ENCODE results near the gene CYLD. TPM values are rescaled to one million over a fixed set of nuclear protein-coding genes. Genes with fewer than 3 reads are reported as not detected.
A peak's percentile ranks its signal among the peaks of the same experiment; 100 is the strongest.

CYLD gene
- total RNA-seq, 1 donor from 2014 or later, result 33.2 TPM

- Histone ChIP-seq H3K9me3 (no peaks in the 10 kb centered on the region), H3K4me1 (peaks cover 0 to 4% of the 10 kb centered on the region in 2 donors), H3K27me3 (no peaks in the 10 kb centered on the region), H3K27ac (no peak overlapping the region), H3K4me3 (no peak overlapping the region), H3K36me3 (peaks cover 10 to 11% of the 10 kb centered on the region in 2 donors)
- intact Hi-C loops (cut with DNase I), result loop anchor here (10.0 kb wide), 2 partner anchors 427 to 947 kb away; partner anchors contain the start of gene ZNF423
- DNase-seq (ENCODE audit: low spot score in 2 of 2), result no peak
- TF ChIP-seq CTCF (IDR thresholded peaks at IDR 0.05), result no peak
Observed at GRCh38 chr16:50802000-50802399, 60.1 kb downstream of the CYLD start.

DNA sequence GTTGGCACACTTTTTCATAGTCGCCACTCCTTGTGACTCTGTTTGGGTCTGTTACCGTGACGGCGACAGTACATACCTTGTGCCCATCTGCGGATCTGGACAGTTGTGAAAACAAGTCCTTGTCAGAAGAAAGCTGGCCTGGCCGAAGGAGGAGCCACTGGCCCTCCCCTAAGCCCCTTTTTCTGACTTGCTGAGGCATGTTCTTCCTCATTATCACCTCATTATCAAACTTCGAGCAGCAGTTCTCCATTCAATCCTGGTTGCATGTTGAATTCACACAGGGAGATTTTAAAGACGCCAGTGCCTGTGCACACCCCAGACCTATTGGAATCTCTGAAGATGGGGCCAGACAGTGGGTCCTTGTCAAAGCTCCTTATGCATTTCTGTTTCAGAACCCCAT, 61.1 kb downstream of the CYLD start:
- no peak for DNase-seq (ENCODE audit: low spot score in 2 of 2)
- no peak for TF ChIP-seq CTCF (IDR thresholded peaks at IDR 0.05)
- Histone ChIP-seq H3K9me3 (no peaks in the 10 kb centered on the region), H3K4me1 (peaks cover 0 to 4% of the 10 kb centered on the region in 2 donors), H3K4me3 (no peak overlapping the region), H3K36me3 (peaks cover 6 to 10% of the 10 kb centered on the region in 2 donors), H3K27me3 (no peaks in the 10 kb centered on the region), H3K27ac (no peak overlapping the region)
- intact Hi-C loops (cut with DNase I), result loop anchor here (10.0 kb wide), 2 partner anchors 428 to 948 kb away; partner anchors contain the start of gene ZNF423

DNA sequence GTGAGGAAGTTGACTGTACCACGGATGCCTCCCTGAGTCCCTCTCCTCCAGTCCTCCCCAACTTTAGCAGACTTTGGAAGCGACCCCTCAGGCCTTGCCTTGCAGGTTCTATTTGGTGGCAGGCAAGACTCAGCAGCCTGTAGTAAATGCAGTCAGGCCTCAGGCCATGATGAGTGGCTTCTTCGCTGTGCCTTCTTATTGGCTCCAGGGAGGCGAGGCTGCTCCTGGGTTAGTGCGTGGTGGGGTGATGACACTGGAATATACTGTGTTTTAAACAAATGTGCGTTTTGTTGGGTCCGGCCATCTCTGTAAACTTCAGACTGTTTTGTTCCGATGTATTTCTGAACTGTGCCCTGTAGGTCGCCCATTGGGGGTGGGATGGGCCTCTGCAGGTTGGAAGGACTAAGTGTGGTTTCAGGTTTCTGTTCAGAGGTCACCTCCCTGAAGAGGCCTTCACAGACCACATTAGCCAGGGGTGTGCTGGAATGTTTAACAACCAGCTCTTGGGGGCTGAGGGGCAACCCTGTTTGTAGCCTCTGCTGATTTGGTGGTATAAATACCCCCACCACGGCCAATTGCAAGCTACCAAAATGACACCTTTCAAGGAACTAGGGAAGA, 62.5 kb downstream of the CYLD start:
- H3K36me3 ChIP-seq, result peaks cover 0 to 4% of the 10 kb centered on the region in 2 donors
- no peak overlapping the region for H3K27ac ChIP-seq
- intact Hi-C loops (cut with DNase I), result loop anchor here (10.0 kb wide), 2 partner anchors 430 to 950 kb away; partner anchors contain the start of gene ZNF423
- H3K9me3 ChIP-seq, result no peaks in the 10 kb centered on the region
- no peak for DNase-seq (ENCODE audit: low spot score in 2 of 2)
- no peak overlapping the region for H3K4me3 ChIP-seq
- peaks cover 0 to 4% of the 10 kb centered on the region in 2 donors for H3K4me1 ChIP-seq
- H3K27me3 ChIP-seq, result no peaks in the 10 kb centered on the region
- TF ChIP-seq CTCF (IDR thresholded peaks at IDR 0.05), result no peak

- no peaks in the 10 kb centered on the region for H3K27me3 ChIP-seq
- intact Hi-C loops (cut with DNase I), result loop anchor here (2.0 to 10.0 kb wide), 5 partner anchors 59 to 952 kb away; partner anchors contain the start of genes CNEP1R1, NOD2 and ZNF423
- no peaks in the 10 kb centered on the region for H3K36me3 ChIP-seq
- peak overlapping the region; percentile 5 to 61 for H3K27ac ChIP-seq
- H3K9me3 ChIP-seq, result no peaks in the 10 kb centered on the region
- peak; percentile 49 to 94 for DNase-seq (ENCODE audit: low spot score in 2 of 2)
- H3K4me3 ChIP-seq, result peak overlapping the region; percentile 34 to 52
- TF ChIP-seq CTCF (IDR thresholded peaks at IDR 0.05), result peak; percentile 80 to 94 (median 86)
- H3K4me1 ChIP-seq, result peaks cover 0 to 4% of the 10 kb centered on the region in 2 donors
Observed at GRCh38 chr16:50806099-50807062, 64.5 kb downstream of the CYLD start.

DNA sequence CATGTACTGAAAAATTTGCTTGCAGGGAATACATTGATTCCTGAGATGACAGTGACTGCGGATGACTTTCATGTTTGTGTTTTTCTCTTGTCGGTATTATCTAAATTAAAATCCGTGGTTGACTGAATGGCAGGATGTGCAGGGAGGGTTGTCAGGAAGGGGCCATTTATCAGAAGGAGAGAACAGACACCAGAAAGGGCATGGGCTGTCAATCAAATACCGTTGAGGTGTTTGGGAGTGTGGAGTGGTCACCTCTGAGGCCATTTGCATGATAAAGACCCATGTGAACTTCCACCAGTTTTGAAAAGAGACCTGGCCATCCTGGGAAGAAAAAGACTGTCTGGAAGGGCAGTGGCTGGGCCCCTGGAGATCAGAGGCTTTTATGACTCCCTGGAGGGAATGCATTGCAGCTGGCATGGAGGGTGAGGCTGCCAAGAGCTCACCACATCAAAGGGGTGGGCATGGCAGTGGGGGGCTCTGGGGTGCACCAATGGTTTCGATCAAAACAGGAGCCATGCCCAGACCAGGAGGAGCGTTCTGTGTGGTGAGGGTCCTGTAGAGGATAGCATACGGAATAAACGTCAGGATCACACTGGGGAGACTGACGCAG, 67.1 kb downstream of the CYLD start:
- Histone ChIP-seq H3K36me3 (no peaks in the 10 kb centered on the region), H3K4me3 (no peak overlapping the region), H3K27me3 (no peaks in the 10 kb centered on the region), H3K27ac (no peak overlapping the region), H3K4me1 (peaks cover 0 to 4% of the 10 kb centered on the region in 2 donors), H3K9me3 (no peaks in the 10 kb centered on the region)
- peak in 1 of 2 donors; percentile 15 for DNase-seq (ENCODE audit: low spot score in 2 of 2)
- TF ChIP-seq CTCF (IDR thresholded peaks at IDR 0.05), result no peak
- intact Hi-C loops (cut with DNase I), result loop anchor here (5.0 to 10.0 kb wide), 4 partner anchors 62 to 954 kb away; partner anchors contain the start of genes NOD2 and ZNF423

Data from ascending aorta (tissue), 2 donors.